ENCODE results near the gene NMBR.
"Not testable (repeated sequence)": the region's sequence is repeated elsewhere in the genome, so short reads cannot be mapped to it uniquely, and the experiment has no call there.

The NMBR gene

DNA sequence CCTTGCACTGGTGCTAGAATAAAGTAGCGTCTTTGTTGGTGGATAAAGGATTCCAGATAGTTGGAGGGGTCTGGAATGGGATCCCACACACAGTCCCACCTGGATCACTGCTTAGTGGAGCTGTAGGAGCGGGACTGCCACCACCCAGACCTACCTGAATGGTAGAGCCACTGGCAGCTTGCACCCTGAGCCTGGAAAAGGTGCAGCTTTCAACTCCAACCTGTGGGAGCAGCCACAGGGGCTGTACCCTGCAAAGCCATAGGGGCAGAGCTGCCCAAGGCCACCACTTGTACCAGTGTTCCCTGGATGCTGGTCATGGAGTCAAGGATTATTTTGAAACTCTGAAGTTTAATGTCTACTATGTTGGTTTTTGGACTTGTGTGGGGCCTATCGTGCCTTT lies 27.1 kb upstream of the NMBR start:
- TF ChIP-seq, protein P1, sequence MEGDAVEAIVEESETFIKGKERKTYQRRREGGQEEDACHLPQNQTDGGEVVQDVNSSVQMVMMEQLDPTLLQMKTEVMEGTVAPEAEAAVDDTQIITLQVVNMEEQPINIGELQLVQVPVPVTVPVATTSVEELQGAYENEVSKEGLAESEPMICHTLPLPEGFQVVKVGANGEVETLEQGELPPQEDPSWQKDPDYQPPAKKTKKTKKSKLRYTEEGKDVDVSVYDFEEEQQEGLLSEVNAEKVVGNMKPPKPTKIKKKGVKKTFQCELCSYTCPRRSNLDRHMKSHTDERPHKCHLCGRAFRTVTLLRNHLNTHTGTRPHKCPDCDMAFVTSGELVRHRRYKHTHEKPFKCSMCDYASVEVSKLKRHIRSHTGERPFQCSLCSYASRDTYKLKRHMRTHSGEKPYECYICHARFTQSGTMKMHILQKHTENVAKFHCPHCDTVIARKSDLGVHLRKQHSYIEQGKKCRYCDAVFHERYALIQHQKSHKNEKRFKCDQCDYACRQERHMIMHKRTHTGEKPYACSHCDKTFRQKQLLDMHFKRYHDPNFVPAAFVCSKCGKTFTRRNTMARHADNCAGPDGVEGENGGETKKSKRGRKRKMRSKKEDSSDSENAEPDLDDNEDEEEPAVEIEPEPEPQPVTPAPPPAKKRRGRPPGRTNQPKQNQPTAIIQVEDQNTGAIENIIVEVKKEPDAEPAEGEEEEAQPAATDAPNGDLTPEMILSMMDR (conservative IDR thresholded peaks at IDR 0.05; ENCODE audit: low read length): no peak
- DNase-seq (ENCODE audit: low read depth): no peak
- no peak overlapping the region for H3K4me3 ChIP-seq (ENCODE audit: low read length)

GRCh38 chr6:142172758-142173157 lies 25.8 kb upstream of the NMBR start:
- DNase-seq (ENCODE audit: low read depth): no peak
- TF ChIP-seq, protein P1 (conservative IDR thresholded peaks at IDR 0.05; ENCODE audit: low read length): no peak
- H3K4me3 ChIP-seq (ENCODE audit: low read length): no peak overlapping the region

GRCh38 chr6:142171351-142171750 lies 24.4 kb upstream of the NMBR start:
- no peak for DNase-seq (ENCODE audit: low read depth)
- no peak overlapping the region for H3K4me3 ChIP-seq (ENCODE audit: low read length)
- TF ChIP-seq, protein P1 (conservative IDR thresholded peaks at IDR 0.05; ENCODE audit: low read length): no peak

GRCh38 chr6:142167486-142167885 lies 20.6 kb upstream of the NMBR start:
- H3K4me3 ChIP-seq (ENCODE audit: low read length): no peak overlapping the region
- no peak for DNase-seq (ENCODE audit: low read depth)
- TF ChIP-seq, protein P1 (conservative IDR thresholded peaks at IDR 0.05; ENCODE audit: low read length): no peak

DNA sequence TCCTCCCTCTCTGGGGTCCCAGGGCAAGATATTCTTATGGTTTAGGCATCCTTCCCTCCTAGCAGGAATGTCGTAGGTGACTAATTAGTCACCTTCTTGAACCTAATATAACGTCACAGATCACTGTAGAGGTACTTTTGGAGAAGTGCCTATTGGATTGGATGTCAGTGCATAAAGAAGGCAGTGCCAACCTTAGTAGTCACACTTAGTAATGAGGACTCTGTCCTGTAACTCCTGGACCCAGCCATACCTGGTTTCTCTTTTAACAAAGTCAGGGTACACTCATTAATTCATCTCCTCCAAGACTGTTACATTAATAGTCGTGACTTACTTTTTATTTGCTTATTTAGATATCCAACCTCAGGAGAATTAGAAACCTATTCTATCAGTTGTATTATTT lies 20.1 kb upstream of the NMBR start:
- TF ChIP-seq, protein P1 (conservative IDR thresholded peaks at IDR 0.05; ENCODE audit: low read length): no peak
- DNase-seq (ENCODE audit: low read depth): no peak
- H3K4me3 ChIP-seq (ENCODE audit: low read length): no peak overlapping the region

DNA sequence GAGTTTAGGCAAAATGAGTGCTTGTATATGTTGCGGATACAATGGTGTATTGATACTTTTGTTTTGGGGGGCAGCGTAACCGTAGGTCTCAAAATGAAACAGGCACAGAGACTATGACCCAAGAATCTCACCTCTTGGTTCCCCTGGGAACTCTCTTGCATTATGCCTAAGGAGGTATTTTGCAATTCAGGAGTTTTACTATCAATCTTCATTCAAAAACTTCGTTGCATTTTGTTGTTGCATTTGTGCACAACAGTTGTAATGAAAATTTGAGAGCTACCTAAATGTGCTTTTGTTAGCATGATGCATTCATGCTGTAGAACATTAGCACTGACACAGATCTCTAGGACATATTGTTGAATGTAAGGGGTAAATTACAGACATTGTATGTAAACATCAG lies 18.3 kb upstream of the NMBR start:
- H3K4me3 ChIP-seq (ENCODE audit: low read length): no peak overlapping the region
- TF ChIP-seq, protein P1 (conservative IDR thresholded peaks at IDR 0.05; ENCODE audit: low read length): no peak
- no peak for DNase-seq (ENCODE audit: low read depth)

GRCh38 chr6:142162780-142163179 lies 15.9 kb upstream of the NMBR start:
- H3K4me3 ChIP-seq (ENCODE audit: low read length): no peak overlapping the region
- no peak for DNase-seq (ENCODE audit: low read depth)
- TF ChIP-seq, protein P1 (conservative IDR thresholded peaks at IDR 0.05; ENCODE audit: low read length): no peak

GRCh38 chr6:142156758-142157068 lies 9.8 kb upstream of the NMBR start:
- not testable (repeated sequence) for H3K4me3 ChIP-seq (ENCODE audit: low read length); DNase-seq (ENCODE audit: low read depth)
